Stimulated activated CD4-positive, alpha-beta T cell treated with anti-CD3 and anti-CD28 coated beads, Interleukin-1b, Interleukin-23, amount 100 ng/mL, for 24 hours (primary cell): ENCODE data around the gene PDE4B.

Experiments used
- DNase-seq, 4 experiments: peaks; one replicate each; pipeline ENCODE4 v3.0.0-alpha.2; 2020; ENCODE audit warnings: low read depth in 4 of 4, low spot score in 1 of 4

PDE4B gene

GRCh38 chr1:66231217-66231616 is 438.5 kb downstream of the PDE4B start:
- DNase-seq = no peak

DNA sequence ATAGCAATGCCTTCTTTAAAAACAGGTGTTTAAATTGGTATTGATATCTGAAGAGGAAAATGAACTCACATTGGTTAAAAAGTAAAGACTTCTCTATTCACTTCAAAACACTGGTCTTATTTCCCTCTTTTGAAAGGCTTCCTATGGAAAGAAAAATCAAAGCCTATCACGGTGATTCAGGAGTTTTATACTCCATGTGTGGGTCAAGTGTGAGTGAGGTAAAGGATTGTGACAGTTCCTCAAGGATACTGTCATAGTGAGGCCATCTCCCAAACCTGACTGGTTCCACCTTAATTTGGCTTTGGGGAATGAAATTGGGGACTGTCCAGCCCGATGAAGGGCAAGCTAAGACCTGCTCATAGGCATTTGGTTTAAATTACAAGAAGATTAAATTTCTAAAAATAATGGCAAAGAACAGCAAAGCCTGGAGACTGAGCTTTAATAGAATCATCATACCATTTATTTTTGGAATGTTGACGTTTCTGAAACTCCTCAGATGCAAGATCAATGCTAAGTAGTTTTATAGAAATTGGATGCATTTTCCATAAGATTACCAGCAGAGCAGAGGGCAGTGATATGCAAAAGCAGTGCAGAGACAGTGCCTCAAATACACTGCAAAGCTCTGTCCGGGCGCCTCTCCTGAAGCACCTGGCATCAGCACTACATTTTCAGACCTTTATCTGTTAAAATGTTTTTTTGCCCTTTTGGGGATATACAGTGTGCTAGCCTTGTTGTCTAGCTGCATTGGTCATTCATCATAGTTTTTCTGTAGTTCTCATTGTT is 439.2 kb downstream of the PDE4B start:
- no peak for DNase-seq

GRCh38 chr1:66237042-66237441 is 444.3 kb downstream of the PDE4B start:
- DNase-seq = no peak

DNA sequence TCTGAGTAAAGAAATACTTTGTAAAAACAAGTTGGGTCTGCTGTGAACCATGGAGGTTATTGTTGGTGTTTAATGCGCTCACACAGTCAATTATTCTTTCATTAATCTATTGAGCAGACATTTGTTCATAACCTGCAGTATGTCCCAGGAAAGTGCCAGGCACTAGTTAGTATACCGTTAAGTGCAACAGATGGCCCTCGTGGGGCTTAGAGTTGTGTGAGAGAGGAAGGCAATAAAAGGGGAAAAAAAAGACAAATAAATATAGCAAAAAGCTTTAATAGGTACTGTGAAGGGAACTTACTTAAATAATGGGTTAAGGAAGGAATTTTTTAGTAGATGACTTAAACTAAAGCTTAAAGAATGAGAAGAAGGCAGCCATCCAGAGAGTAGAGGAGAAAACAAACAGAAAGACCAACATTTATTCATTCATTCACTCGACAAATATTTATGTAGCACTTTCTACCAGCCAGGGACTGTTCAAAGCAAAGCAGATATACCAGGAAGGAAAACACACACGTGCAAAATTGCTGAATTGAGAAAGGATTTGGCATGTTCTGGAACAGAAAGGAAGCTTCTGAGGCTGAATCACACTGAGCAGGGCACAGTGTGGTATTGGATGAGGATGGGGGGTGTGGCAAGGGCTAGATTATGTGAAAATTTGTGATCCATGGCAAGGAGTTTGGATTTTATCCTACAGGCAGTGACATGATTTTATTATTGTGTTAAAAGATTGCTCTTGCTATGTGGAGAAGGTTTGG is 445.2 kb downstream of the PDE4B start:
- no peak for DNase-seq

- DNase-seq = no peak
These were observed 447.1 kb downstream of the PDE4B start for GRCh38 chr1:66239834-66240233.

DNA sequence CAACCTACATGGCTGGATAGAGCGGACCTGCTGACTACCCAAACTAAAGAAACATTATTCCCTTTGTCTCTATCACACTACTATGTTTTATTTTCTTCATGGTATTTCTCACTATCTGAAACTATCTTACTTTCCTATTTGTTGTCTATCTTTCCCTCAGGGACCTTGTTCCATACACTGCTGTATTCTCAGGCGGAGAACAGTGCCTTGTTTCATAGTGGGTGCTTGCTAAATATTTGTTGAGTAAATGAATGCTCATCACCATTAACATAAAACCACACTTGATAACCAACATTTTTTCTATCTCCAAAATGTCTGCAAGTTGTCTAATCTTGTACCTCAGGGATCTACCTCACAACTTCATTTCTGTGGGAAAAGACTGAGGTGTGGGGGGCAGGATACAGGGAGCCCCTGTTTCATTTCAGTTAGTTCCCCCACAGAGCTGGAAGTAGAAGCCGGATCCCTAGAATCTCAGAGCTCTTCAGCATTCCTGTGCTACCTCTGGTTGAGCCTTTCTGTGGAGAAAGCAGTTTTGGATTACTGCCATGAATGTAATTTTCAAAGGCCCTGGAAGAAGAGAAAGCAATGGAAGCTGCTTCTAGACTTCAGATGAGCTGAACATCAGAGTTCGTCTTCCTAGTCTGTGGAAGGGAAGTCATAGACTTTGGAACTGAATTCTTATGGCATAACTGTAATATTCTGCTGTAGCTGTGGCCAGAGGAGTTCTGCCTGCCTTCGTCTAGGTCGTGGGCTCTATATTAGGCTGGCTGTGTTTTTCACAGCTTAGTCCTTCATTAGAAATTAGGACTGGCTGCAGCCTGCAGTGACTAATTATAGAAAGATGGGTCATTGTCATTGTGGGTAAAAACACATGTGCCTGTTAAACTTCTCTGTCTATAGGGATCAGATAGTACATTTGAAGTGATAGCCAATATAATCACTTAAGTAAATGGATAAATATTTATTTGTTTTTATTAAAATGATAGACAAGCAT is 448.1 kb downstream of the PDE4B start:
- DNase-seq = no peak

GRCh38 chr1:66242646-66243547 is 450.2 kb downstream of the PDE4B start:
- DNase-seq = peak; percentile 39 to 73 (median 55)

DNA sequence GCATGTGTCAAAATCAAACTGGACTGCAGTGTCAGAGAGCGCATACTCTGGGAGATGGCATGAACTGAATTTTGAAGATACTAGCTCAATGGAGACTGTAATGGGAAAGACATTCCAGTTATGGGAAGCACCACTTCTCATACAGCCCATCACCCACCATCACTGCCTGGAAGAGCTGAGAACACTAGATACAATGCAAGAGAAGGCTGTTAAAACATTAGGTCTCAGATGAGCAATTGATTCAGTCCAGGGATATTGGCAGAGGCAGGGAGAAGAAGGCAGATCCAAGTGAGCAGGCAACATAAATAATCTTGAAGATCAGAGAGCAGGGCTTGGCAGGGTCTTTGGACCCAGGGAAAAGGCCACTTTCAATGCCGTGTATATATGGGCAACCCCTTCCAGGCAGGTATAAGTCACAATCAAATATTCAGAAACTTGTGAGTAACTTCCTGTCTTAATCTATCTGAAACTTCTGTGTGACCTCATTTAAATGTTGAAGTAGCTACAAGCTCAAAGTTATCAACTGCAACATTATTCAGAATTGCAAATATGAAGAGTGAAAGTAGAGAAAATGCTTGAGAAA is 450.9 kb downstream of the PDE4B start:
- DNase-seq = no peak

GRCh38 chr1:66244429-66244828 is 451.7 kb downstream of the PDE4B start:
- no peak for DNase-seq

GRCh38 chr1:66245691-66246090 is 453.0 kb downstream of the PDE4B start:
- no peak for DNase-seq

- DNase-seq = no peak
These were observed 453.9 kb downstream of the PDE4B start for GRCh38 chr1:66246351-66247269.

DNA sequence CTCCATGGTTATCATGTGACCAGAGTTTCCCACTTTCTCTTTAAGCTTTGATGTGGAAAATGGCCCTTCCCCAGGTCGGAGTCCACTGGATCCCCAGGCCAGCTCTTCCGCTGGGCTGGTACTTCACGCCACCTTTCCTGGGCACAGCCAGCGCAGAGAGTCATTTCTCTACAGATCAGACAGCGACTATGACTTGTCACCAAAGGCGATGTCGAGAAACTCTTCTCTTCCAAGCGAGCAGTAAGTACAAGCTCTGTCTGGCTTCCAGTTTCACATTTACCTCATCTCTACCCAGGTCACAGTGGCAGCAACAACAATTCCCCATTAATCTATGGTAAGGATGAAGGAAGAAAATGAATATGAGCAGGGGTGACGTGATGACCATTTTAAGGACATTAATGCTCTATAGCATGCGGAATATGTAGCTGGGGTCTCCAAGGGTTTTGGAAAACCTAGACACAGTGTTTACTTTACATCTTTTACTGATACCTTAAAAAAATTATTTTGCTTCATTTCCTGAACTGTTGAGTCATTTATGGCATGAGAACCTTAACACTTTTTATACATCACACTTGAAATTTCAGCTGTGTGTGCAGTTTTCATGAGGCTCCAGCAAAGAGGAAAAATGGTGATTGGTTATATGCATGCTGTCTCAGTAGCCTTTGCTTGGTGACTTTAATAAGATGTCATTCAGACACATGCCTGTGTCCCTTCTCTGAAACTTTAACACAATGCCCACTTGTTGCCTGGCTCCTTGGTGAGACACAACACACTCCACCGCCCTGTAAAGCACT is 454.9 kb downstream of the PDE4B start:
- DNase-seq = peak in 2 of 4 experiments; percentile 28 to 36

DNA sequence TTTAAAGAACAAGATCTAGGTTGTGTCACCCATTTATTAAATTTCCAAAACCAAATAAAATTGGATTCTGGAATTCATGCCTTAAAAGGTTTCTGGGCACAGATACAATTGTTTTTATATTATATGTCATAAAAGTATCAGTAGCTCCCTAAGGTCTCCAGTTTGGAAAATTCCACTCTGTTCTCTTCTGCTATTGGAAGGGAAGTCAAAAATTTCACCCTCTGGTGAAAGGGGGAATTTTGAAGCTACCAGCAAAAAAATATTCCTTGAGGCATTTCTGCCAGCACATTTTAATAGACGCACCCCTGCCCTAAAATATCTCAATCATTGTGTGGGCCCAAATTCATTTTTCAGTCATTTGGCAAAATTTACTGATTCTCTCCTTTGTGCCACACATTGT is 455.6 kb downstream of the PDE4B start:
- no peak for DNase-seq

GRCh38 chr1:66248746-66249145 is 456.1 kb downstream of the PDE4B start:
- no peak for DNase-seq

DNA sequence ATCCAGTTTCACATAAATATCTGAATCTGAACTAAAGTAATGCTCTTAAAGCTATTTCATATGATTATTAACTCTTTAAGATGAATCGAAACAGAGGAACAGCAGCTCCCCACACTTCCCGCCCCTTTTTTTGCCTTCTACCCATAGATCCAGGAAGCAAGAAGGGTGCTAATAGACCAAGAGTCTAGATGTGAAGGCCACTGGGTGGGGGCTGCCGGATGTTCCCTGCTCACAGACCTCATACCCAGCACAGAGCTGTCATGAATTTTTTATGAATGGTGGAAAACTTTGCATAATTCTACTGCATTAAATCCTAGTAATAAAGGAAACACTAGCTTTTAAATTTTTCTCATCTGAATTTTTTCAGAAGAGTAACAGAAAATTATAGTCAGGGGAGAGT is 457.4 kb downstream of the PDE4B start:
- DNase-seq = no peak

DNA sequence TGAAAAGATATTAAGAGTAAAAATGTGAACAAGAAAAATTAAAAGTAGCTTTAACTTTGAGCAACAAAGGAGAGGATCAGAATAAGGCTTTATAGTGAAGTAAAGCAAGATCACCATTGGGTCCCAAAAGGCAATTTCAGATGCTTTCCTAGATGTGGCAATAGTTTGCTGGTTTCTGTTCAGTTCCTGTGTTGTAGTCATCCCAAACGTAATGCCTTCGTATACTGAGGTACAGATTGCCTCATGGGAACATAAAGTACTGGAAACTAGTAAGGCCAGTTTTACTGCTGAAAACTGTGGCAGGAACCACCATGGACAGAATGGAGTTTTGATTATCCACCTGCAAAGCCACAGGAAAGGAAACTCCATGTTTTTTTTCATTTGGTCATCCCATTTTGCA is 457.8 kb downstream of the PDE4B start:
- DNase-seq = no peak

DNA sequence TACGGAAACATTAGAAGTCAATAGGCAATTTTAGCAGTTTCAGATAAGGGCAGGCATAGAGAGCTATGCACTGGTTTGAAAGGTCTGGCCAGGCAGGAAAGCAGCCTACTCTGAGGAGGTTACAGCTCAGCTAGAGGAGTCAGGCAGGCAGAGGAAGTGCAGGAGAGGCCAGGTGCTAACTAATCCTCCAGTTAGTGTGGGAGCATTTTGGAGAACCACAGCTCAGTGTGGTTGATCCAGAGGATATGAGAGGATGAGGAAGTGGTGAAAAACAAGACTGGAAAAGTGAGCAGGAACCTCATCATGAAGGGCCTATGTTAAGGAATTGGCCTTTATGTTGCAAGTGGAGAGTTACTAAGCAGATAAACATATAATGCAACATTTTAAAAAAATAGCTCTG is 458.9 kb downstream of the PDE4B start:
- DNase-seq = no peak

DNA sequence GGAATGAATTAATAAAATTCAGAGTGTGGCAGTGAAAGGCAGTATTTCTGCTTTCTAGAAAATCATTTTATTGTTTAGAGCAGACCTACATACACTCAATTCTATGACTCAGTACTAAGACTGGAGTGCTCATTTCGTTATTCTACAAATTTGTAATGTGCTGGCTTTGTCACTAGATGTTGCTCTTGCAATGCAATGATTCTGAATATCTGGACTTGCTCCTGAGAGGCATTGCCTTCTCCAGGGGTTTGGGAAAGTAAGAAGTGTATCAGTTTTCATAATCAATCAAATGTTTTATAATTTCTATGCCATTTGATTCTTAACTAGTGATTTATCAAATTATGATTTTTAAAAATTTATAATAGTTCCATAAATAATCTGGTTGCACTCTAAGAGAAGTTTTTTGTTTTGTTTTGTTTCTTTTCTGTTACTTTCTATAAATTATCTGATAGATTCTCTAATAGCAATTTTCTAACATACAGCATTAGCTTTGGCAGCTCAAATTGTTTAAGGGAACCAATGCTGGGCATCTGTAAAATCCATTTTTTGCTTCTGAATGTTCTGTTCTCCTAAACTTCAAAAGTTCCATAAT is 460.7 kb downstream of the PDE4B start:
- no peak for DNase-seq
